Right lobe of liver (tissue), 4 donors: ENCODE results near the gene CNTLN.

Experiments
- POLR2A ChIP-seq: fragments of 450-650 bp; IDR thresholded peaks from one replicate; pipeline ENCODE4 v1.6.1; 2017; ENCODE audit warnings: antibody characterized with exemption, mild to moderate bottlenecking
- TF ChIP-seq, protein P1 (sequence below), 4 donors: fragments of 200-600 bp in 3 of 4; fragments of 450-650 bp in 1 of 4; IDR thresholded peaks; one replicate each; pipeline versions ENCODE4 v1.5.1 to v1.8.0; 2016 to 2022; ENCODE audit warnings: antibody characterized with exemption in 4 of 4, mild to moderate bottlenecking in 2 of 4
- donor health status: DM: no; HTN: no; CAD: no.
- donor health status: DM: no; HTN: no; CAD: no.
- donor health status: DM: no; HTN: yes; CAD: no.

DNA sequence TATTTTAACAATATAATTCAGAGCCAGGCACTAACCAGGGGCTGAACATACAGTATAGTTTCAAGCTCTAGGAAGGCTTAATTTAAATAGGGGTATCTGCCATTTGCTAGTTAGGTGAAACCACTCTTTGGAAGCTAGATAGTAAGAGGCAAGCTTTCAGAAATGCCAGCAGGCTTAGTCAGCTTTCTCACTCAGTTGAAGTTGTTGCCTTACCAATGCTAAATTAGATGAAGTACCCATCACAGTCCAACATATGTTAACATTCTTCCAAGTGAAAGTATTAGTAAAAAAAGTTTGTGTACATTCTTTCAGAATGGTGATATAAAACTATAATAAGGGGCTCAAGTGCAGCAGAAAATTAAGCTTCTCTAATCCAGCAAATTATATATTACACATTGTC is 215.0 kb downstream of the CNTLN start:
- TF ChIP-seq, protein P1, sequence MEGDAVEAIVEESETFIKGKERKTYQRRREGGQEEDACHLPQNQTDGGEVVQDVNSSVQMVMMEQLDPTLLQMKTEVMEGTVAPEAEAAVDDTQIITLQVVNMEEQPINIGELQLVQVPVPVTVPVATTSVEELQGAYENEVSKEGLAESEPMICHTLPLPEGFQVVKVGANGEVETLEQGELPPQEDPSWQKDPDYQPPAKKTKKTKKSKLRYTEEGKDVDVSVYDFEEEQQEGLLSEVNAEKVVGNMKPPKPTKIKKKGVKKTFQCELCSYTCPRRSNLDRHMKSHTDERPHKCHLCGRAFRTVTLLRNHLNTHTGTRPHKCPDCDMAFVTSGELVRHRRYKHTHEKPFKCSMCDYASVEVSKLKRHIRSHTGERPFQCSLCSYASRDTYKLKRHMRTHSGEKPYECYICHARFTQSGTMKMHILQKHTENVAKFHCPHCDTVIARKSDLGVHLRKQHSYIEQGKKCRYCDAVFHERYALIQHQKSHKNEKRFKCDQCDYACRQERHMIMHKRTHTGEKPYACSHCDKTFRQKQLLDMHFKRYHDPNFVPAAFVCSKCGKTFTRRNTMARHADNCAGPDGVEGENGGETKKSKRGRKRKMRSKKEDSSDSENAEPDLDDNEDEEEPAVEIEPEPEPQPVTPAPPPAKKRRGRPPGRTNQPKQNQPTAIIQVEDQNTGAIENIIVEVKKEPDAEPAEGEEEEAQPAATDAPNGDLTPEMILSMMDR (IDR thresholded peaks at IDR 0.05): no peak
- TF ChIP-seq POLR2A: no peak
